Fibroblast of lung (primary cell): ENCODE measurements around the gene ADAMTS3. TPM values are rescaled to one million over a fixed set of nuclear protein-coding genes. Genes with fewer than 3 reads are reported as not detected.

Experiments used
- DNase-seq, 2 donors: peaks; one replicate each; pipeline versions ENCODE4 v3.0.0 to v3.0.0-alpha.2; 2010; ENCODE audit warnings: low read depth in 2 of 2
- H2AFZ ChIP-seq: 2 replicates; pipeline ENCODE4 v1.5.1; 2012; ENCODE audit warnings: low read length, control low read depth, inconsistent platforms
- H3K27ac ChIP-seq: 2 replicates; pipeline ENCODE4 v1.5.1; 2011; ENCODE audit warnings: low read length, control low read depth; ENCODE audit not compliant: insufficient read depth
- H3K27me3 ChIP-seq: 2 replicates; pipeline ENCODE4 v1.5.1; 2011; ENCODE audit warnings: mild to moderate bottlenecking, low read length; ENCODE audit not compliant: control insufficient read depth, insufficient read depth
- H3K36me3 ChIP-seq: 2 replicates; pipeline ENCODE4 v1.5.1; 2011; ENCODE audit warnings: low read length; ENCODE audit not compliant: control insufficient read depth, insufficient read depth
- H3K4me1 ChIP-seq: 2 replicates; pipeline ENCODE4 v1.5.1; 2011; ENCODE audit warnings: low read length; ENCODE audit not compliant: control insufficient read depth, insufficient read depth; ENCODE audit errors: extremely low read depth
- H3K4me2 ChIP-seq: 2 replicates; pipeline ENCODE4 v1.5.1; 2011; ENCODE audit warnings: low read length, control low read depth; ENCODE audit not compliant: insufficient read depth; ENCODE audit errors: extremely low read depth
- H3K4me3 ChIP-seq, 4 experiments: fragments of 200-600 bp in 1 of 4; sonication (generic) in 1 of 4; replicated peaks in 1 of 4; 2 replicates each; pipeline ENCODE4 v1.5.1; 2011 to 2016; ENCODE audit warnings: low read length in 4 of 4, low read depth in 3 of 4, mild to moderate bottlenecking in 3 of 4, control low read depth in 2 of 4, inconsistent platforms in 1 of 4, mixed read lengths in 1 of 4; ENCODE audit not compliant: insufficient read depth in 1 of 4; ENCODE audit errors: control extremely low read depth in 1 of 4
- H3K79me2 ChIP-seq: 2 replicates; pipeline ENCODE4 v1.5.1; 2012; ENCODE audit warnings: mild to moderate bottlenecking, low read length, inconsistent platforms; ENCODE audit not compliant: control insufficient read depth, insufficient read depth
- H3K9ac ChIP-seq: 2 replicates; pipeline ENCODE4 v1.5.1; 2011; ENCODE audit warnings: mild to moderate bottlenecking, low read length, control low read depth; ENCODE audit not compliant: insufficient read depth
- H3K9me3 ChIP-seq: 2 replicates; pipeline ENCODE4 v1.5.1; 2012; ENCODE audit warnings: low read depth, low read length; ENCODE audit not compliant: control insufficient read depth, insufficient read depth
- H4K20me1 ChIP-seq: 2 replicates; pipeline ENCODE4 v1.5.1; 2011; ENCODE audit warnings: low read length; ENCODE audit not compliant: control insufficient read depth, insufficient read depth; ENCODE audit errors: extremely low read depth
- CTCF ChIP-seq, 2 donors: IDR thresholded peaks in 1 of 2; conservative IDR thresholded peaks in 1 of 2; 1 replicate in 1 of 2; 2 replicates in 1 of 2; pipeline ENCODE4 v1.5.1; 2011 to 2012; ENCODE audit warnings: low read length in 2 of 2, control low read depth in 1 of 2, inconsistent platforms in 1 of 2, low read depth in 1 of 2, mild to moderate bottlenecking in 1 of 2
- EZH2 ChIP-seq: IDR thresholded peaks from 2 replicates; pipeline ENCODE4 v1.5.1; 2012; ENCODE audit warnings: low read length, control low read depth, mild to moderate bottlenecking; ENCODE audit errors: missing control alignments
- polyA plus RNA-seq, 2 donors: library from polyadenylated mRNA; depleted of rRNA in 1 of 2; stranded (reverse) in 1 of 2; unstranded in 1 of 2; fragments of >200 nt; gene quantifications; 2 replicates each; pipeline ENCODE4 v1.2.1, GENCODE V29; 2011 to 2012; ENCODE audit warnings: missing spikeins in 1 of 2
- total RNA-seq: library from RNA; depleted of rRNA; stranded (reverse); fragments of >200 nt; gene quantifications from 2 replicates; pipeline ENCODE4 v1.2.1, GENCODE V29; 2014

ADAMTS3 gene
- total and polyA plus RNA-seq, 2 donors (not counting 1 experiment from before 2014, with no cell fraction given), result 0.86 to 2.1 TPM

GRCh38 chr4:72507167-72507566 is 61.9 kb downstream of the ADAMTS3 start:
- Histone ChIP-seq H4K20me1 (no peaks in the 10 kb centered on the region), H3K9ac (no peak overlapping the region), H3K4me2 (no peak overlapping the region), H3K4me3 (no peak overlapping the region), H3K27me3 (no peaks in the 10 kb centered on the region), H2AFZ (no peak overlapping the region), H3K4me1 (no peaks in the 10 kb centered on the region), H3K27ac (no peak overlapping the region), H3K79me2 (no peaks in the 10 kb centered on the region), H3K9me3 (no peaks in the 10 kb centered on the region), H3K36me3 (no peaks in the 10 kb centered on the region)
- TF ChIP-seq EZH2, result no peak
- no peak for TF ChIP-seq CTCF (conservative IDR thresholded peaks at IDR 0.05 in 1 of 2, IDR thresholded peaks at IDR 0.05 in 1 of 2; ENCODE audit: low read depth in 1 of 2, low read length in 2 of 2)
- peak in 1 of 2 donors; percentile 13 for DNase-seq

GRCh38 chr4:72505314-72505744 is 63.7 kb downstream of the ADAMTS3 start:
- Histone ChIP-seq H3K36me3 (no peaks in the 10 kb centered on the region), H3K27me3 (no peaks in the 10 kb centered on the region), H3K27ac (no peak overlapping the region), H3K4me2 (no peak overlapping the region), H2AFZ (no peak overlapping the region), H4K20me1 (no peaks in the 10 kb centered on the region), H3K4me1 (no peaks in the 10 kb centered on the region), H3K9me3 (no peaks in the 10 kb centered on the region), H3K79me2 (no peaks in the 10 kb centered on the region), H3K4me3 (no peak overlapping the region), H3K9ac (no peak overlapping the region)
- TF ChIP-seq EZH2 (no peak), CTCF (conservative IDR thresholded peaks at IDR 0.05 in 1 of 2, IDR thresholded peaks at IDR 0.05 in 1 of 2; ENCODE audit: low read depth in 1 of 2, low read length in 2 of 2) (peak; percentile 87 to 89)
- DNase-seq, result peak; percentile 56 to 73

- TF ChIP-seq EZH2, result no peak
- TF ChIP-seq CTCF (conservative IDR thresholded peaks at IDR 0.05 in 1 of 2, IDR thresholded peaks at IDR 0.05 in 1 of 2; ENCODE audit: low read depth in 1 of 2, low read length in 2 of 2), result no peak
Measured at GRCh38 chr4:72500214-72500613, 68.8 kb downstream of the ADAMTS3 start.

More at GRCh38 chr4:72500214-72500613, 68.8 kb downstream of the ADAMTS3 start:
- Histone ChIP-seq H3K4me3 (no peak overlapping the region), H3K4me1 (no peaks in the 10 kb centered on the region), H3K27me3 (no peaks in the 10 kb centered on the region), H3K36me3 (no peaks in the 10 kb centered on the region), H2AFZ (no peak overlapping the region), H3K27ac (no peak overlapping the region), H3K9ac (no peak overlapping the region), H4K20me1 (no peaks in the 10 kb centered on the region), H3K4me2 (no peak overlapping the region), H3K9me3 (no peaks in the 10 kb centered on the region), H3K79me2 (no peaks in the 10 kb centered on the region)
- DNase-seq, result peak in 1 of 2 donors; percentile 7
